ENCODE results near the gene DHRS2.
A peak's percentile ranks its signal among the peaks of the same experiment; 100 is the strongest.

Gene DHRS2

DNA sequence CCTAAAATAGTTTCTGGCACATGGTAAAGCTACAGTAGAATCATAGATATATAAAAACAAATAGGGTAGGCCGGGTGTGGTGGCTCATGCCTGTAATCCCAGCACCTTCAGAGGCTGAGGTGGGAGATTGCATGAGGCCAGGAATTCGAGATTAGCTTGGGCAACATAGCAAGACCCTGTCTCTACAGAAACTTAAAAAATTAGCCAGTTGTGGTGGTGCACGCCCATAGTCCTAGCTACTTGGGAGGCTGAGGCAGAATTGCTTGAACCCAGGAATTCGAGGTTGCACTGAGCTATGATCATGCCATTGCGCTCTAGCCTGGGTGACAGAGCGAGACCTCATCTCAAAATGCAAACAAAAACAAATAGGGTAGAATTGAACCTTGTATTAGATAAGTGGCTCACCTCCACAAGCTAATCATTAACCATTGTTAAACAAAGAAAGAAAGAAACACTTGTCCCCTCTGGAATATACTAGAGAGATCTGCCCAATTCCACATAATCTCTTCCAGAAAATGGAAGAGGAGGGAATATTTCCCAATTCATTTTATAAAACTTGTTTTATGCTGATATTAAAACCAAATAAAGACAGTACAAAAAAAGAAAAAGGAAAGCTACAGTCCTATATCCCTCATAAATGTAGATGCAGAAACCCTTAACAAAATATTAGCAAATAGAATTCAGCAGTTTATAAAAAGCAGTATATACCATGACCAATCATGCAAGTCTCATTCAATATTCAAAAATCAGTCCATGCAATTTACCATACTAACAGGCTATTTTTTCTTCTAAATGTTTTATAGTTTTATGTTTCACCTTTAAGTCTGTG, 22.7 kb upstream of the DHRS2 start:
- DNase-seq = no peak

DNA sequence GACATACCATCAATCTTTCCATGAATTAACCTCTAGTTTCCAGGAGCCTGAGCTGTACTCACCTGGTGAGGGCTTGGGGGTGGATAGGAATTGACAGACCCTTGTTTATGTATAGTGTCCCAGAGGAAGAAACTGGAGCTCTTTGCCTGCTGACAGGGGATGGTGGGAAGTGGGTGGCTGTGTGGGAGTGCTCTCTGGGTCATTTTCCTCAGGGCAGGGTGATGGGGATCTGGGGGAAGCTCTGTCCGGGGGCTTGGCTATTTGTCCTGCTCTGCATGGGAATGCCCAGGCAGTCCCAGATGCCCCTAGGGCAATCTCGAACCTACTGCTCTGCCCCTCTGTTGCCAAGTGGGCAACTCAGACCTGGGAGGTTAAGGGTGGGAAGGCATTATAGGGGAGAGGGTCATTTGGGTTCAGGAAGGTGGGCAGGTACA, 21.8 kb upstream of the DHRS2 start:
- DNase-seq = no peak

DNA sequence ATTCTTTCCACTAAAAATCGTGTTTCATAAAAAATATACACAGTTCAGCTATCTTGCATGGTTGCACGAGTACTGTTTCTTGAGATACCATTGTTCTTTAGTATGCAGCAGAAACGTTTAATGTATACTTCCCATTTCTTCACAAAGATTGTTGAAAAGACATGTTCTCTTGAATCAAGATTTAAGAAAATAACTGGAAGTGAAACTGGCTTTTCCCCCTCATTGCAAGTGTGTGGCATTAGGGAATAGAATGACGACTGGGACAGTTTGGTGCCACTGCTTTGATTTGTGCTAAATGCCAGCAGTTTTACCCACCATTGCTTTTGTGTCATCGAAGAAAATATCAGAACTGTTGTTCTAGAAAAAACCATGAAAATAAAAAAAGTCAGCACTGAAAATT, 20.3 kb upstream of the DHRS2 start:
- no peak for DNase-seq

DNA sequence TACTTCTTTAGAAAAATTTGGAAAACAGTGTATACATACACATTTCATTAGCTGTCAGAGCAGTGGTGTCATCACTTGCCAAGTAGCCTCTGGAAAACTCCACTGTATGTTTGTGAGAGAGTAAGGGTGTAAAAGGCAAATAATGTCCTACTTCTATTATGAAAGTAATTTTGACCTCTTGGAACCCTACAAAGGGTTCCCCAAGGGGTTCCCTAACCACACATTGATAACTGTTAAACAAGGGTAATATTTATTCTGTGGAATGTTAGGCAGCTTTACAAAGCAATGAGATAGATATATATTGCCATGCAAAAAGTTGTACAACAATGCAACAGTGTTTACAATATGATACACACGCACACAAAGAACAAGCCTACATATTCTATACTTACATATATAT, 18.6 kb upstream of the DHRS2 start:
- no peak for DNase-seq

DNA sequence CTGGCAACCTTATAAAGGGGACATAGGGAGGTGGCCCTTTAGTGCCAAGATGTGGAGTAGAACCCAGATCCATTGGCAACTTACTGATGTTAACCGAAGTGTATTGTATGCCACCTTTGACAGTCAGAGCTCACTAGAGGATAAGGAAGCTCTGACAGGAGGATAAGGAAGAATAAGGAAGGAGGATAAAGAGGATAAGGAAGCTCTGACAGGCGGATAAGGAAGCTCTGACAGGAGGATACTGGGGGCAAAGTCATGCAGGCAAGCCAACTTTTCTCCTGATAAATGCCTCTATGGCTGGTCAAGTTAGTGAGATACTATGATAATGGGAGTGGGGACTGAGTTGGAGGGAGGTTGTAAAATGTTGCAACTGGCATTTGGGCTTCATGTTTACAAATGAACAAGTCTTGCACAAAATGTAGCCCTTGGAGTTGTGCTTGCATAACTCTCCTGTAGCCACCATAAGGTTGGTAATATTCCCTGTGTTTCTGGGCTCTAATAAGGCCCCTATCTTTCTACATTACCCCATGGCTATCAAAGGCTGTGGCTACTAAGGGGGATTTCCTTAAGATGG, 17.7 kb upstream of the DHRS2 start:
- DNase-seq = no peak

DNA sequence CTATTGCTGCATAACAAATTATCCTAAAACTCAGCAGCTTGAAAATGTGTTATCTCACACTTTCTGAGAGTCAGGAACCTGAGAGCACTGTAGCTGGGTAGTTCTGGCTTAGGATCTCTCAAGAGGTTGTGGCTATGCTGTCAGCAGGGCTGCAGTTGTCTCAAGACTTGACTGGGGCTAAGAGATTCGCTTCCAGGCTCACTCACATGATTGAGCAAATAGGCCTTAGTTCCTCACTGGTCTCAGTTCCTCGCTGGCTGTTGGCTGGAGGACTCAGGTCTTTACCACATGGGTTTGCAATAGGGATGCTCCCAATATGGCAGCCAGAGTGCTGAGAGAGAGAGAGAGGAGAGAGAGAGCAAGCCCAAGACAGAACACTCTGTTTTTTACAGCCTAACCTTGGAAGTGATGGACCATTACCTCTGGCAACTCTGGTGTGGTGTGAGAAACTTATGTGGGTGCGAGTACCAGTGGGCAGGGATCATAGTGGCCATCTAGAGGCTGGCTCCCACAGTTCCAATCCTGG, 15.9 kb upstream of the DHRS2 start:
- DNase-seq = no peak

DNA sequence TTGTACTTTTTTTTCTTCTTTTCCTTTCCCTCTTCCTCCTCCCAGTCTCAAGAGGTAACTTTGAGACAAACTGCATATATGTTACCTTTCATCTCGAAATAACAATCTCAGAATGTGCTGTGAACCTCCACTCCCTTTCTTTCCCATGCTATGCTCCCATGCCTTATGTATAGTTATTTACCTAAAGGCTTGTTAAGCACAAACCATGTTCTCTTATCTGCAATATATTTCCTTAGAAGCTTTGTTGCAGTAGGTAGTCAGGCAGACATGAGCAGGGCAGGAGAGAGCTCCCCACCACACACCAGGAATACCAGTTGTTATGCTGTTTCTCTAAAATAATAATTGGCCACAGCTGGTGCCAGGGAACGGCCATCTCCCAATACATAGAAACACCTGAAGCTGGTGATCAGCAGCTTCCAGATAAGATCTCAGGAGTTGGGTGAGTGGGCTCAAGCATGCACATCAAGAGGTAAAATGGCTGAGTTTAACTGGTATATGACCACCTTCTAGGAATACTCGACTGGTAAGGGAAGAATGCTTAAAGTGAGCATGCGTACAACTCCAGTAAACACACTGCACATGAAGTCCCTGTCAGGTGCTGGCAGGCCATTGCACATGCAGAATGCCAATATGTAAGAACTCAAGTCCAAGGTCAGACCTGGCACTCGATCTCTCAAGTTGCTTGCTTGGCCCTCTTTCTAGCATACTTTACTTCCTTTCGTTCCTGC, 14.8 kb upstream of the DHRS2 start:
- DNase-seq = no peak

DNA sequence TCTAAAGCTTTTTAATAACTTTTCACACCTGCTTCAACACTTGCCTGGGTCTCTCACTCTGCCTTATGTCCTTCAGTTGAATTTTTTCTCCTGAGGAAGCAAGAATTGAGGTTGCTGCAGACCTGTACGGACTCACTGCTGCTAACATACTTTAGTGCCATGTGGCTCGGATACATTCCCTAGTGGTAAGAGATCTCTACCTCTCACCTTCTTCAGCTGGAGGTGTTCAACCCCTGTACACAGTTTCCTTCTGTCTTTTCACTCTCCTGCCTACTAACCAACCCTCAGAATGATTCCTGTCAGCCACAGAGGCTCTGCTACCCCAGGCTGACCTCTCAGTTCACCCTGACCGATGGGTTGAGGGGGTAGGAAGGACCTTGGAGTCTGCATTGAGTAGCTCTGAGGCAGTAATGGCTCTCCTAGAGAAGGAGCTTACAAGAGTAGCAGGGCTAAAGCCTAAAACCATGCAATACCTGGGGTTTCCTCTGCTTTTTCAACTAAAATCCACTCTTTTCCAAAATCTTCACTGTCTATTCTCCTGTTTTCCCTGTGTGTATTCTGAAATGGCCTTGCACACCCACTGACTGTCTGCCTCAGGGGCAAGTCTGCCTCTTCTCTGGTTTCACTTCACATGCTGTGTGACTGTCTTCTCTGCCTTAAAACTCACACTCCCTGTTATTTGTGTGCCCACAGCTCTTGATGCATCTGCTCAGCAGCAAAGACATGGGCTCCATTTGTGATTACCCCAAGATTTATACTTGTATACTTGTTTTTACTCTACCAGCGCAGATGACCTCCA, 14.0 kb upstream of the DHRS2 start:
- DNase-seq = no peak

DNA sequence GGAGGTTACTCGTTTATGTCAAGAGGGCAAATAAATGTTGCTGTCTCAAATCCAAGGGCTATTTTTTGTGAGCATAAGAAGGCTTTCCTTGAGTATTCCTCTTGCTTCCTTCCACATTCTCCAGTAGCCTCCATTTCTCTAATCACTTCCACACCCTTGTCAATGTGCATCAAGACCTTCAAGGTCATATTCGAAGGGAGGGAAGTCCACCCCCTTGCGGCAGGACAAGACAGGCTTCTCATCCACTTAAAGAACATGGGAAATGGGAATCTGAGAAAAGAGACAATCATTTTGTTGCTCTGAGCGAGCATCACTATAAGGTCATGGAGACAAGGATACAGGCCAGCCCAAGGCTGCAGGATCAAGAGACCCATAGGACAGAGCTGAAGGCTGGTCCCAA, 13.2 kb upstream of the DHRS2 start:
- DNase-seq = no peak

DNA sequence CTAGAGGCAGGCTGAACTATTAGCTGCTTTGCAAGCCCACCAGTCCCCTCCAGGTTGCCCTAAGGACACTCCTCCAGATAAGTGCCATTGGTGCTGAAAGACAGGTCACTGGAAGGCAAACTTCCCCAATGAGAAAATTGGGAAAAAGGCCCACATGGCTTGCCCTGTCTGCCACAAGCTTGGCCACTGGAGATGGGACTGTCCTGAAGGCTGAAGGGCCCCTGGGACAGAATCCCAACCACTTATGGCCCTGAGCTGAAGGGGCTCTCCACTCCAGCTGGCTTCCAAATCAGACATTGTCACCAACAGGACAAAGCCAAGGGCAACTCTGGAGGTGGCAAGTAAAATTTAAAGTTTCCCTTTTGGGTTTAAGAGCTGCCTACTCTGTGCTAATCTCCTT, 12.2 kb upstream of the DHRS2 start:
- no peak for DNase-seq

DNA sequence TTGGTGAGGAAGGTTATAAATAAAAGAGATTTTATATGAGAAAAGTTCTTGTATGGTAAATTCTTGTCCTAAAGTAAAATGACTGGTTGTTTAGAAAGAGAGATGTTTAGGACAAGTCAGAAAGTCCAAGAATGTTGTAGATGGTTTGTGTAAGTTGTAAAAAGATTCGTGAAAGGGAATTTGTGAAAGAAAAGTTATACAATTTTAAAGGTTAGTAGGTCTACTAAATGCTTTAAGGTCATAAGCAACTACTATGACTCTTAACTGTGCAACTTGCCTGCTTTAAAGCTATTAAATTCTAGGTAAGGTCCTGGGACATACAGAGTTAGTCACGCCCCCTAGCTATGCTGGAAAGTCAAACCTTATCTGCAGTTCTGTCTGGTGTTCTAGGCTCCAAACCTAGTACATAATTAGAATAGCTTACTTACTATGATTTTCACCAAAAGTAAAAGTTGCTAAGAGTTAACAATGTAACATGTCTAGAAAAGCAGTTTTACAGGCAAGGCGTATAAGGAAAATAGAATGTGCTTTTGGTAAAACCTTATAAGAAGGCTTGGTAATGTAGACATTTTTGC, 11.2 kb upstream of the DHRS2 start:
- DNase-seq = no peak

DNA sequence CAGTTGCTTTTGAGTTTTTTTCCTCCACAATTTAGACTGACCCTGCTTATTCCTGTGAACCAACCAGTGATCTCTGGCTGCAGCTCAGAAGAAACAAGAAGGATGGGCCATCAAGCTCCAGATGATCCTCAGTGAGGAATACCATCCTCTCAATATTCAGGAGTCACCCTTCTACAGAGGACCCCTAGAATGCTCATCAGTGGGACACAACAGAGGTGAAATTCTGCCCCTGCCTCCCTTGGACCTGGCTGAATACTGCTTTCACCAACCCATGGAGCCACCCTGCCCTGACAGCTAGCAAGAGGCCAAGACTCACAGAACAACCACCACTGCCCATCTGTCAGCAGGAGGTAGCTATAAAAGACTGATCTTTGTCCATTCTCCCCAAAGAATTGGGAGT, 9.2 kb upstream of the DHRS2 start:
- DNase-seq = no peak

DNA sequence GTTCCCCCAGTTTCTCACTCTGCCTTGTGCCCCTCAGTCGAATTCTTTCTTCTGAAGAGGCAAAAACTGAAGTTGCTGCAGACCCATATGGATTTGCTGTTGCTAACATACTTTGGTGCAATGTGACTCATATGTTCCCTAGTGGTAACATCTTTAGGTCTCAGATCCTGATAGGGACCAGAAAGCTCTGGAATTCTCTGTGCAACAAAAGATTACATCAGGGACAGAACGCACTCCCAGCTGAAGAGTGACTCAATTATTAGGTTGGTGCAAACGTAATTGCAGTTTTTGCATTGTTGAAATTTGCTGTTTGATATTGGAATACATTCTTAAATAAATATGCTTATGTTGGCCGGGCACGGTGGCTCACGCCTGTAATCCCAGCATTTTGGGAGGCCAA, 8.2 kb upstream of the DHRS2 start:
- no peak for DNase-seq

DNA sequence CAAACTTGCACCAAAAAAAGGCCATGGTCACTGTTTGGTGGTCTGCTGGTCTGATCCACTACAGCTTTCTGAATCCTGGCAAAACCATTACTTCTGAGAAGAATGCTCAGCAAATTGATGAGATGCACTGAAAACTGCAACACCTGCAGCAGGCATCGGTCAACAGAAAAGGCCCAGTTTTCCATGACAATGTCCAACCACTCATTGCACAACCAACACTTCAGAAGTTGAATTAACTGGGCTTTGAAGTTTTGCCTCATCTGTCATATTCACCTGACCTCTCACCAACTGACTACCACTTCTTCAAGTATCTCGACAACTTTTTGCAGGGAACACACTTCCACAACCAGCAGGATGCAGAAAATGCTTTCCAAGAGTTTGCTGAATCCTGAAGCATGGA, 7.0 kb upstream of the DHRS2 start:
- DNase-seq = no peak

DNA sequence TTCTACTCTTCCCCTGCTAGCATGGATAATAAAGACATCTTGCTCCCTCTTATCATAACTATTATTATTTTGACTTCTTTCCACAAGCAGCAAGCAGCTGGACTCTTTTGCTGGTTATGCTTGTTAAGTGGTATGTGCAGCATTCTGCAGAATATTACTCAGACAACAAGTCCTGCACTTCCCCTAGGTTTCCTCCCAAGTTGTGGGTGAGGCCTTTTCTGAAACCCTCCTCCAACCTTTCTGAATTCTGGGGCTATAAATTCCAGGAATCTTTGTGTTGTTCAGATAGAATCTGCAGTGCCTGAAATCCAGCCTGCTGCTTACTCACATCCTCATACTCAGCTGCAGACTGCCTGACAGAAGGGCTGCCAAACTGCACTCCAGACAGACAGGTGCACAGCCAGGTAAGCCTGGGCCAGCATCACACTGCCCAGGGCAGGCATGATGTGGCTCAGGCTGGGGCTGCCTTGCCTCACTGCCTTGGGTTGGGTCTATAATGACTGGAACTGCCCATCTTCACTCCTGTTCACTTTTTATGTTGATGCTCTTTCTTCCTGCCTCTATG, 6.2 kb upstream of the DHRS2 start:
- DNase-seq = no peak

DNA sequence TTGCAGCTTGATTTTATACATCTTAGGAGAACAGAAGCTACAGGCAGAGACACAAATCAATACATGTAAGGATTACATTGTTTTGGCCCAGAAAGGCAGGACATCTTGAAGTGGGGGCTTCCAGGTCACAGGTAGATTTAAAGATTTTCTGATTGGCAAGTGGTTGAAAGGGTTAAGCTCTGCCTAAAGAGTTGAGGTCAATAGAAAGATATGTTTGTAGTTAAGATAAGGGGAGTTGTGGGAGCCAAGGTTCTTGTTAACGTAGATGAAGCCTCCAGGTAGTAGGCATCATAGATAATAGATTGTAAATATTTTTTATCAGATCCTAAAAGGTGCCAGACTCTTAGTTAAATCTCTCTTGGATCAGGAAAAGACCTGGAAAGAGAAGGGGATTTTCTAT, 5.5 kb upstream of the DHRS2 start:
- DNase-seq = no peak

DNA sequence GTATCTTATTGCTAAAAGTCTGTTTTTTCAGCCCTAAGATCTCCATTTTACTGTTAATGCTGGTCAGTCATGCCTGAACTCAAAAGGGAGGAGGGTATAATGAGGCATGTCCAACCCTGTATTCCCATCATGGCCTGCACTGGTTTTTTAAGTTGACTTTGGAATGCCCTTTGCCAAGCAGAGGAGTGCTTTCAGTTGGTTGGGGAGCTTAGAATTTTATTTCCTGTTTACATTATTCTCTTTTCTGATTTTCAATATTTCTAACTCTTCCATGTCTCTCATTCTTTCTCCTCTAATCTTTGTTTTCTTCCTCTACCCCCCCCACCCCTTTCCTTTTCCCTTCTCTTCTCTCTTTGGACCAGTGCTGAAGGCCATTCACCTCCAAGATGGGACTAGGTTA, 4.9 kb upstream of the DHRS2 start:
- DNase-seq = no peak

DNA sequence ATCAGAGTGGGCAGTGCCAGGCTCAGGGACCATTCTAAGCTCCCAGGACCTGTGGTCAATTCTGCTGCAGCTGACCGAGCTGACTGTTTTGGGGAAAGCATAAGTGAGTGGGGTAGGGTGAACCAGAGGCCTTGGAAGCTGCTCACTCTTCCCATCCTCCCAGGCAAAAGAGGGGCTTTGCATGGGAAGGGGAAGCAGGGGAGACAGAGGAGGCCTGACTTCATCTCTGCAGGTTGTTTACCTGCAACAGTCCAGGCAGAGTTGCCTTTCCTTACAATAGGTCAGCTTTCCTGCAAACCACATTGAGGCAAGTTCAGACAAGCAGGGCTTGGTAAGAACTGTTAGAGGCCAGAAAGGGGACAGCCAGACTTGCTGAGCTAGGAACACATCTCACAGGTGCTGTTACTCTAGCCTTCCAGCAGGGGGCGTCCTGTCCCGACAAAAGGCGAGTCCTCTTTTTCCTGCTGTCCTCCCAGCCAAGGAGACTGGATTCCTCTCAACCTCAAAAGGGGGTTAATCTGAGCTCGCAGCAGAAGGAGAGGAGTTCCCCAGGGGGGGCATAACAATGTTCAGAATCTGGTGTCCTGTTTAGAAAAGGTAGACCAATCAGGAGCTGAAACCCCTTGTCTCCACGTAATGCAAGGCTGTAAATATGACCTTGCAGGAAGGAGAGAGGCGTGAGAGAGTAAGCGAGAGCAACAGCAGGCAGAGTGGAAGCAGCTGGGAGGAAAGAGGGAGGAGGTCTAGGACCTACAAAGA, 4.3 kb upstream of the DHRS2 start:
- DNase-seq = peak; percentile 61

DNA sequence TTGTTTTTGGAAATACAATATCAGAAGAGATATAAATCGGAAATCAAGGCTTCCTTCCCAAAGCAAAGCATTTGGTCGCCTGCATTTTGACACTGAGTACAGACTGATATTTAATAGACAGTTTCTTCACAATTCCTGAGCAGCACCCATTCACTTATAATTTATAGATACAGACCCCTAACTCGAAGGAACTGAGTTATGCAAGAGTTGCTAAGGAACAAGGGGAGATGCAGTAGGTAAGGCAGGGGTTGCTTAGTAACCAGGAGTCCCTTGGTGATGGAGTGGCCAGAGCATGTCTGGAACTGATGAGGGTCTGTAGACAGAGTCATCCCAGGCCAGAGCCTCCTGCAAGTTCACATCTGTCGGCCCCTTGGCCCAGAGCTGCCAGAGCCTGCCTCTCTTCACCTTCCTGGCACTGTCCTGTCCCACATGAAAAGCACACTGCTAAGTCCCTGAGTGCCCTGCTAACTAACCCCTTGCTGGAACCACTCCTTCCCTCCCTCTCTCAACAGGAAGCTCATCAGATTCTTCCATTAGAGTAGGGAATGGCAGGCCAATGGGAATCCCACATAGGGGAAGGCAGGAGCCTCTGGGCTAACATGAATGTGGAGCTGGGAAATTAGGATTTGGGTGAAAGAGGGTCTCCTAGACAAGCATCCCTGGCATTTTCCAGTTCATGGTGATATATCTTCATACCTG, 3.6 kb upstream of the DHRS2 start:
- no peak for DNase-seq

DNA sequence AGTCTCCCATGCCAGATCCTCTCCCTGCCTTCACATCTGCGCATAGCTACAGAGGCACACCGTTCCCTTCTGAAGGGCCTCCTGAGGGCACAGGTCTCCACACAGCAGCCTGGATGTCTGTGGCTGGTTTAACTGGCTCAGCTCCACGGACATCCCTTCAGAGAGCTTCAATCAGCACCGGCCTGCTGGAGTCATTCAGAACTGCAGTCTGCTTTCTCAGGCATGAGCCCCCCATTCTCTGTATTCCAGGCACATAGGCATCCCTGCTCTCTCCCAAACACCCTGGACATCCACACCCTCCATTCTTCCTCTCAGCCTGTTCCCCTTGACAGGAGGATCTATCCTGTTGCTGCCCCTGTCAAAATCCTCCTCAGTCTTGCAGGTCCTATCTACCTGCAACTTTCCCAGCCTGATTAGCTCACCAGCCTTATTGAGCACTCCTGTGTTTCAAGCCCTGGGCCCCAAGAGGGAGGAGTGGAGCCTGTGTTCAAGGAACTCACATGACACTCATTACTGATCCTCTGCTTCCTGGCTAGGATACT, 2.9 kb upstream of the DHRS2 start:
- no peak for DNase-seq

All from activated CD4-positive, alpha-beta T cell treated with anti-CD3 and anti-CD28 coated beads for 1 hour (primary cell).